KG1 (cell line): ENCODE data around the gene UCK1.

ENCODE experiments used
- DNase-seq: peaks from one replicate; lab custom pipeline; 2025; lab: John Stamatoyannopoulos, UW

The UCK1 gene

GRCh38 chr9:131476777-131477345, 54.2 kb downstream of the UCK1 start:
- no peak for DNase-seq

GRCh38 chr9:131475956-131476776, 54.9 kb downstream of the UCK1 start:
- DNase-seq: no peak

- DNase-seq: no peak
Measured at GRCh38 chr9:131475111-131475955, 55.7 kb downstream of the UCK1 start.

- no peak for DNase-seq
Measured at GRCh38 chr9:131474711-131475110, 56.4 kb downstream of the UCK1 start.

GRCh38 chr9:131473891-131474290, 57.2 kb downstream of the UCK1 start:
- DNase-seq: no peak
